CD4-positive, alpha-beta T cell treated with Interleukin-21 for 1 hour (primary cell): ENCODE measurements around the gene EDEM2.
"Not testable (repeated sequence)": the region's sequence is repeated elsewhere in the genome, so short reads cannot be mapped to it uniquely, and the experiment has no call there.

ENCODE experiments used
- DNase-seq: peaks from one replicate; pipeline ENCODE4 v3.0.0-alpha.2; 2020

EDEM2 gene

DNA sequence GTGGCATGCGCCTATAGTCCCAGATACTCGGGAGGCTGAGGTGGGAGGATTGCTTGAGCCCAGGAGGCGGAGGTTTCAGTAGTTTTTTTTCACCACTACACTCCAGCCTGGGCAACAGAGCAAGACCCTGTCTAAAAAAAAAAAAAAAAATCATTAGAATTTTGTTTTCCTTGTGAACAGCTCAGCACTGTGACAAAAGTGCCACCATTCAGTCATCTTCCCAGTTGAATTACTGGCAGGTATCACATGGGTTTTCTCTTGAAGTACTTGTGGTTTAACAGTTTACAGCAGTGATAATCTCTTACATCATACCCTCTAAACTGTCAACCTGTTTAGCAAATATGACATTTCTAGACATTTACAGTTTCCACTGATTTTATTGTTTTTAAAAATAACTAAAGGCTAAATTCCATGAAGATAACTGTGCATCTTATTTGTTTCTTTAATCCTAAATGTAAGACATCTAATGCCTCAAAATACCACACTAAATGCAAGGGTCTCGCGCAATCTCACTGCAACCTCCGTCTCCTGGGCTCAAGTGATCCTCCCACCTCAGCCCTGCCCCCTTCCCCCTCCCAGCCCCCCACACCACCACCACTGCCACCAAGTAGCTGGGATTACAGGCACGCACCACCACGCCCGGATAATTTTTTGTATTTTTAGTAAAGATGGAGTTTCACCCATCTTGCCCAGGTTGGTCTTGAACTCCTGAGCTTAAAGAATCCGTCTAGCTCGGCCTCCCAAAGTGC, 61.5 kb downstream of the EDEM2 start:
- peak; percentile 55 for DNase-seq

DNA sequence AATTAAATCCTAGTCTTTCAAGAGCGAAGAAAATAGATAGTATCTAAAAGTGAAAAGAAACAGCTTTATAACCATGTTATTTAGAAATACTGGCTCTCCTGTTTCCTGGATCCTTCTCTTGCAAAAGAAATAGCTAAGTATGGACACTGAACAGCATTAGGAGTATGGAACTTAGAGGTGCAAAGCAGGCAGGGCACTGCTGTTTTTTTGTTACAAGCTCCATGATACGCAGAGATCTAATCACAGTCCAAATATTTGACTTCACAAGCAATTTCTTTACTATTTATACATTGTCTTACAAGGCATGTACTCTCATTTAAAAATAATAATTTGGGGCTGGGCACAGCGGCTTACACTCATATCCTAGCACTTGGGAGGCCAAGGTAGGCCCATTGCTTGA, 62.1 kb downstream of the EDEM2 start:
- no peak for DNase-seq

DNA sequence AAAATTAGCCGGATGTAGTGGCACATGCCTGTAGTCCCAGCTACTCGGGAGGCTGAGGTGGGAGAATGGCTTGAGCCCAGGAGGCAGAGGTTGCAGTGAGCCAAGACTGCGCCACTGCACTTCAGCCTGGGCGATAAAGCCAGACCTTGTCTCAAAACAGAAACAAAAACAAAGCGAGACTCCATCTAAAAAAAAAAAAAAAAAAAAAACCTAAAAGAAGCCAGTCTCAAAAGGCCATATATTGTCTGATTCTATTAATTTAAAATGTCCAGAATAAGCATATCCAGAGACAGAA, 66.8 kb downstream of the EDEM2 start:
- not testable (repeated sequence) for DNase-seq

DNA sequence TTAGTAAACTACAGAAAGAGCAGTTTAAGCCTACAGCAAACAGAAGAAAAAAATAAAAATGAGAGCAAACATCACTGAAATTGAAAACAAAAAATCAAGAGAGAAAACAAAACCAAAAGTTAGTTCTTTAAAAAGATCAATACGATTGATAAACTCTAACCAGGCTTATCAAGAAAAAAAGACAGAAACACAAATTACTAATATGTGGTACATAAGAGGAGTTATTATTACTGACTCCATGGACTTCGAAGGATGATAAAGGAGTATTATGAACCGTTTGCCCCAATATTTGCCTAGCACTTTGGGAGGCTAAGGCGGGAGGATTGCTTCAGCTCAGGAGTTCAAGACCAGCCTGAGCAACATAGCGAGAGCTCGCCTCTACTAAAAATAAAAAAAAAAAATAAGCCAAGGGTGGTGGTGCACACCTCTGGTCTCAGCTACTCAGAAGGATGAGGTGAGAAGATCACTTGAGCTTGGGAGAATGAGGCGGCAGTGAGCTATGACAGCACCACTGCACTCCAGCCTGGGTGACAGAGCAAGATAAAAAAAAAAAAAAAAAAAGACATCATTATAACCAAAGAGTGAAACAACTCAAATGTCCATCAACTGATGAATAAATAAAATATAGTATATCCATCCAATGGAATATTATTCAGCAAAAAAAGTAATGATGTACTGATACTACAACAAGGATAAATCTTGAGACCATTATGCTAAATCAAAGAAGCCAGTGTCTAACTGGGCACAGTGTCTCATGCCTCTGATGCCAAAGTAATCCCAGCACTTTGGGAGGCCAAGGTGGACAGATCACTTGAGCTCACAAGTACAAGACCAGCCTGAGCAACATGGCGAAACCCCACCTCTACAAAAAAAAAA, 67.4 kb downstream of the EDEM2 start:
- DNase-seq, result no peak

DNA sequence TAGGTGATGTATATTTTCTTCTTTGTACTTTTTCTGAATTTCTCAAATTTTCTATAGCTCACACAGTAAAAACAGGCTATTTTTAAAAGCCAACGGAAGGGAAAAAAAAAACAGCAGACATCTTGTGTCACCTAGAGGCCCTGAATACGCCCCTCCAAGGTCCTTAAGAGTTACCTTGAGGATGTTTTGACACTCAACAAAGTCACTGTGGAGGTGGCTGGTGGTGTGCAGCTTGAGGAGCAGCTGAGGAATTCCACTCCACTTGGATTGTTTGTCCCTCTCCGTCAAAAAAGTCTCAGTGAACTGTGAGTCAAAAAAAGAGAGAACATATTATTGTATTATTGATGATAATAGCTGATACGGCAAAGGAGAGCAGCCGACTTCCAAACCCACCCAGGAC, 69.3 kb downstream of the EDEM2 start:
- DNase-seq, result no peak

DNA sequence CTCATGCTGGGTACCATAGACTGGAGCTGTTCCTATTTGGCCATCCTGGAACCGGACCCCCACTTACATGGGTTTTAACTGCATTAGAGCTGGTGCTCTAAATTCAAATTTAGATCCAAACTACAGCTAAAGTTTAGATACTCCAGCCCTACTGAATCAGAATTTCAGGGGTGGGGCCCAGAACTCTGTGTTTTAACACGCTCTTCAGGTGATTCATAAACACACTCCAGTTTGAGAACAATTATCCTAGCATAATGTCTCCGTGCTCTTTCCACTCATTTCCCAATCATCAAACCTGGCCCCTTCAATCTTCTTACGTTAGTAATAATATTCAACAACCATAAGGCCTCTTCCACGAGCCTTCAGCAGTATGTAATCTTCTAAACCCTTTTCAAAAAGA, 69.8 kb downstream of the EDEM2 start:
- DNase-seq, result no peak

DNA sequence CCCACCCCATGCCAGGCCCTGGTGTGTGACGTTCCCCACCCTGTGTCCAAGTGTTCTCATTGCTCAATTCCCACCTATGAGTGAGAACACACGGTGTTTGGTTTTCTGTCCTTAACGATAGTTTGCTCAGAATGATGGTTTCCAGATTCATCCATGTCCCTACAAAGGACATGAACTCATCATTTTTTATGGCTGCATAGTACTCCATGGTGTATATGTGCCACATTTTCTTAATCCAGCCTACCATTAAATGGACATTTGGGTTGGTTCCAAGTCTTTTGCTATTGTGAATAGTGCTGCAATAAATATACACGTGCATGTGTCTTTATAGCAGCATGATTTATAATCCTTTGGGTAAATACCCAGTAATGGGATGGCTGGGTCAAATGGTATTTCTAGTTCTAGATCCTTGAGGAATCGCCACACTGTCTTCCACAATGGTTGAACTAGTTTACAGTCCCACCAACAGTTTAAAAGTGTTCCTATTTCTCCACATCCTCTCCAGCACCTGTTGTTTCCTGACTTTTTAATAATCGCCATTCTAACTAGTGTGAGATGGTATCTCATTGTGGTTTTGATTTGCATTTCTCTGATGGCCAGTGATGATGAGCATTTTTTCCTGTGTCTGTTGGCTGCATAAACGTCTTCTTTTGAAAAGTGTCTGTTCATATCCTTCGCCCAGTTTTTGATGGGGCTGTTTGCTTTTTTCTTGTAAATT, 75.5 kb downstream of the EDEM2 start:
- DNase-seq, result not testable (repeated sequence)

DNA sequence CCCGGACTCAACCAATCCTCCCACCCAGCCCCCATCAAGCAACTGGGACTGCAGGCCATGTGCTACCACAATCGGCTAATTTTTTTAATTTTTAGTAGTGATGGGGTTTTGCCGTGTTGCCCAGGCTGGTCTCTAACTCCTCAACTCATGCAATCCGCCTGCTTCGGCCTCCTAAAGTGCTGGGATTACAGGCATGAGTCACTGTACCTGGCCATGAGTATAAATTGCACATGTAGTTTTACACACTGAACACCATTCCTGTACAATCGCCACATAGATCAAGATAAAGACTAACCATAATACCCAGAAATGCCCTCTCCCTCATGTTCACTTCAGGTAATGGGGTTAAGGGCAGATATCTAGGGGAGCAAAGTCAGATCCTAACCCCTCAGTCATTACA, 80.9 kb downstream of the EDEM2 start:
- DNase-seq, result no peak
